Measurements from ENCODE around the gene C16orf89. TPM values are rescaled to one million over a fixed set of nuclear protein-coding genes. Genes with fewer than 3 reads are reported as not detected.

C16orf89 gene
- total RNA-seq, 1 donor from 2014 or later = 4.6 TPM

- Histone ChIP-seq H3K27me3 (no peaks in the 10 kb centered on the region), H3K27ac (no peak overlapping the region), H3K9me3 (no peaks in the 10 kb centered on the region), H3K4me3 (no peak overlapping the region), H3K36me3 (no peaks in the 10 kb centered on the region), H3K4me1 (peaks cover 0 to 2% of the 10 kb centered on the region in 2 donors)
- no peak for DNase-seq (ENCODE audit: low spot score in 2 of 2)
- intact Hi-C loops (cut with DNase I) = no loop called here
- TF ChIP-seq CTCF (IDR thresholded peaks at IDR 0.05) = no peak
Observed at GRCh38 chr16:5062051-5062450, 3.7 kb downstream of the C16orf89 start.

GRCh38 chr16:5060073-5060641 is 5.6 kb downstream of the C16orf89 start:
- Histone ChIP-seq H3K4me3 (no peak overlapping the region), H3K27ac (no peak overlapping the region), H3K27me3 (no peaks in the 10 kb centered on the region), H3K4me1 (peaks cover 0 to 2% of the 10 kb centered on the region in 2 donors), H3K36me3 (no peaks in the 10 kb centered on the region), H3K9me3 (no peaks in the 10 kb centered on the region)
- no peak for DNase-seq (ENCODE audit: low spot score in 2 of 2)
- TF ChIP-seq CTCF (IDR thresholded peaks at IDR 0.05) = no peak
- intact Hi-C loops (cut with DNase I) = no loop called here

- TF ChIP-seq CTCF (IDR thresholded peaks at IDR 0.05) = no peak
- Histone ChIP-seq H3K4me3 (no peak overlapping the region), H3K36me3 (no peaks in the 10 kb centered on the region), H3K4me1 (no peaks in the 10 kb centered on the region), H3K9me3 (no peaks in the 10 kb centered on the region), H3K27ac (no peak overlapping the region), H3K27me3 (no peaks in the 10 kb centered on the region)
- DNase-seq (ENCODE audit: low spot score in 2 of 2) = no peak
- intact Hi-C loops (cut with DNase I) = no loop called here
Observed at GRCh38 chr16:5059386-5060072, 6.2 kb downstream of the C16orf89 start.

- DNase-seq (ENCODE audit: low spot score in 2 of 2) = no peak
- no peaks in the 10 kb centered on the region for H3K9me3 ChIP-seq
- intact Hi-C loops (cut with DNase I) = no loop called here
- no peak overlapping the region for H3K27ac ChIP-seq
- H3K36me3 ChIP-seq = no peaks in the 10 kb centered on the region
- no peaks in the 10 kb centered on the region for H3K27me3 ChIP-seq
- no peak for TF ChIP-seq CTCF (IDR thresholded peaks at IDR 0.05)
- H3K4me1 ChIP-seq = no peaks in the 10 kb centered on the region
- no peak overlapping the region for H3K4me3 ChIP-seq
Observed at GRCh38 chr16:5058476-5058875, 7.3 kb downstream of the C16orf89 start.

GRCh38 chr16:5056352-5056751 is 9.4 kb downstream of the C16orf89 start:
- intact Hi-C loops (cut with DNase I) = no loop called here
- no peak for TF ChIP-seq CTCF (IDR thresholded peaks at IDR 0.05)
- H3K4me1 ChIP-seq = no peaks in the 10 kb centered on the region

More at GRCh38 chr16:5056352-5056751, 9.4 kb downstream of the C16orf89 start:
- Histone ChIP-seq H3K9me3 (no peaks in the 10 kb centered on the region), H3K27me3 (no peaks in the 10 kb centered on the region), H3K27ac (no peak overlapping the region), H3K4me3 (no peak overlapping the region), H3K36me3 (no peaks in the 10 kb centered on the region)
- no peak for DNase-seq (ENCODE audit: low spot score in 2 of 2)
